GM21447 (cell line): ENCODE measurements around the gene PTPRF.
"Not testable (repeated sequence)": the region's sequence is repeated elsewhere in the genome, so short reads cannot be mapped to it uniquely, and the experiment has no call there.

Experiments used
- ATAC-seq: cut with Tn5 transposase; IDR thresholded peaks from one replicate; pipeline ENCODE4 v1.9.1; 2021; ENCODE audit not compliant: unreplicated experiment

Gene PTPRF

GRCh38 chr1:43530483-43531106 lies at the start of gene PTPRF:
Gene PTPRF, plus strand, starts transcription at chr1:43530883. Its CDS starts 14,193 bp downstream, at chr1:43545076.
- ATAC-seq, result no peak

- ATAC-seq, result no peak
These were observed 49.2 kb upstream of the PTPRF start for GRCh38 chr1:43481491-43481890.

DNA sequence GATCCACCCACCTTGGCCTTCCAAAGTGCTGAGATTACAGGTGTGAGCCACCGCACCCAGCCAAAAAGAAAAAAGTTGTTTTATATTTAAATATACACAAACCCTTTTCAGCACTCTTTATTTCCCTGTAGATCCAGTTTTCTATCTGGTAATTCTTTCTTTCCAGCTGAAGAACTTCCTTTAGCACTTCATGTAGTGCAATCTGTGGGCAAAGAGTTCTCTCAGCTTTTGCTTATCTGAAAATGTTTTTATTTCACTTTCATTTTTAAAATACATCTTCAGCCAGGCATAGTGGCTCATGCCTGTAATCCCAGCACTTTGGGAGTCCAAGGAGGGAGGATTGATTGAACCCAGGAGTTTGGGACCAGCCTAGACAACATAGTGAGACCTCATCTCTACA lies 48.5 kb upstream of the PTPRF start:
- no peak for ATAC-seq

GRCh38 chr1:43484367-43484766 lies 46.3 kb upstream of the PTPRF start:
- no peak for ATAC-seq

DNA sequence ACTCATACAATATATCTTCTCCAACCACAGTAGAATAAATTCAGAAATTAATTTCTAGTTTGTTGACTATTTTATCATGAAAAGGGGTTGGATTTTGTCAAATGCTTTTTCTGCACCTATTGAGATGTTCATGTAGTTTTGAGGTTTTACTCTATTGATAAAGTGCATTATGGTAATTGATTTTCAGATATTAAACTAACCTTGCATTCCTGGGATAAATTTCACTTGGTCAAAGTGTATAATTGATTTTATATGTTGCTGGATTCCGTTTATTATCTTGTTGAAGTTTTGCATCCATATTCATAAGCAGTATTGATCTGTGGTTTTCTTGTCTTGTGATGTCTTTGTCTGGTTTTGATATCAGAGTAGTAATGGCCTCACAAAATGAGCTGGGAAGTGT lies 42.5 kb upstream of the PTPRF start:
- ATAC-seq, result no peak

DNA sequence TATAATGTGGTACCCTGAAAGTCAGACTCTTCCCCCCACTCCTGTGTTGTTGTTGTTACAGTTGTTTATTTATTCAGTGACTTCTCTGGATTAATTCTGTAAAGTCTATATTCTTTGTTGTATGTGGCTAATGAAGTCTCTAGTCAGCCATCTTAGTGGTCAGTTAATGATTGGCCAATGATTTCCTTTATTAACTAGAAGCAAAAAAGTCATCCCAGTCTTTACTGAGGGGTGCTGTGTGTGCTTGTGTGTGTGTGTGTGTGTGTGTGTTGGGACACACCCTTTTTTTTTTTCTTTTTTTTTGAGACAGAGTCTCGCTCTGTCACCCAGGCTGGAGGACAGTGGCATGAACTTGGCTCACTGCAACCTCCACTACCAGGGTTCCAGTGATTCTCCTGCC lies 39.6 kb upstream of the PTPRF start:
- no peak for ATAC-seq

- no peak for ATAC-seq
These were observed 37.9 kb upstream of the PTPRF start for GRCh38 chr1:43492826-43493225.

DNA sequence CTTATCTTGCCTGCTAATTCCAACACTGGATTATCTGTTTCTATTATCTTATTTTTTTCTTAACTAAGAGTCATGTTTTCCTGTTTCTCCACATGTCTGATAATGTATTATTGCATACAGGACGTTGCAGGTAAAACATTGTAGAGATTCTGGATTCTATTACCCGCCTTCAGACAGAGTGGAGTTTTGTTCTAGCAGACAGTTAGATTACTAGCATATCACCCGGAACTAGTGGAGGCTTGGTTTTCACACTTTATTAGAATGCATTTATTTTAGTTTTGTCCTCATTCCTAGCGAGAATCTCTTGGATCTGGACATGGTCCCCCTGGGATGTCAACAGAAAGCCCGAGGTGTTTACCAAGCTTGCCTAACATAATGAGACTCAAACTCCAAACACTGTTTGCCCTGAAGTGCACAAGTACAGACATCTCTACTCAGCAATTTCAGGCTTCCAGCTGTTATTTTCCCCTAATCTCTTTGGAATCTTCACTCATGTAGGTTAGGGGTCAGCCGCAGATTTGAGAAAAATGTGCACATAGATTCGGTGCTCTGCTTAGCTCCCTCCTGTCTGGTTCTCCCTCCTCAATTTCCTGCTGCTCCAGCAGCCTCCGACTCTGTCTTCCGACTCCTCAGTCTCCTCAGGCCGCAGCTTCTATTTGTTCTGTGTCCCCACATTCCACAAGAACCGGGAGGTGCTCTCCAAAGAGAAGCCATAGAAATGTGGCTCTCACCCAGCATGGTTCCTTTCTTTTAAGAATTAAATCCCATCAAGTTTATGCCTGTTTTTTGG lies 36.8 kb upstream of the PTPRF start:
- no peak for ATAC-seq

DNA sequence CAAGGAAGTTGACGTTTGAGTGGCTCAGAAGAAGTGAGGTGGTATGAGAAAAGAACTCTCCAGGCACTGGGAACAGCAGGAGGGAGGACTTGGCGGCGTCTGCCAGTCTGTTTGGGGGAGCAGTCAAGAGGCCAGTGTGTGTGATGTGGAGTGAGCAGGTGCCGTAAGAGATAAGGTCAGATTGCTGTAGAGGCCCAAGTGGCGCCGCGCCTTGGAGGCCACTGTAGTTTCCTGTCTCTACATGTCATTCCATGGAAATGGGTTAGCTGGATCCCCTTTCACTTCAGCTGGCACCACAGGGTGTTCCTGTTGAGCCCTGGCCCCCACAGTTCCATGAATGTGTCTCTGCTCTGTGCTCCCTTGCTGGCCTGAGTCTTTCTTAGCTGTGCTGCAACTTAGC lies 35.5 kb upstream of the PTPRF start:
- no peak for ATAC-seq

DNA sequence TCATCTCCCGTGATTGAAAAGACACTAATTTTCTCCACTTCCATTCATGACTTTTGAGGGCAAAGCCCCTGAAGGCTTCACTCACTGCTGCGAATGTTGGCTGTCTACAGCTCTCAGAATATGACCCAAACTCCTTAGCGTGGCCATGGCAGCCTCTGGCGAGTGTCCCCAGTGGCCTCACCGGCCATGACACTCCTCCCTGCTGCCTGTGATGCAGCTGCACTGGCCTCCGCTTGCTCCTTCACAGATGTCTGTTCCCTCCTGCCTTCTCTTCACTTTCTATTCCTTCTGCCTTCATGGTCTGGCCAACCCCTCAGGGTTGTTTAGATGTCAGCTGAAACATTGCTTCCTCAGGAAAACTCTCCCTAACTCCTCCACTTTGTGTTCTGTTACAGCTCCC lies 30.8 kb upstream of the PTPRF start:
- no peak for ATAC-seq

DNA sequence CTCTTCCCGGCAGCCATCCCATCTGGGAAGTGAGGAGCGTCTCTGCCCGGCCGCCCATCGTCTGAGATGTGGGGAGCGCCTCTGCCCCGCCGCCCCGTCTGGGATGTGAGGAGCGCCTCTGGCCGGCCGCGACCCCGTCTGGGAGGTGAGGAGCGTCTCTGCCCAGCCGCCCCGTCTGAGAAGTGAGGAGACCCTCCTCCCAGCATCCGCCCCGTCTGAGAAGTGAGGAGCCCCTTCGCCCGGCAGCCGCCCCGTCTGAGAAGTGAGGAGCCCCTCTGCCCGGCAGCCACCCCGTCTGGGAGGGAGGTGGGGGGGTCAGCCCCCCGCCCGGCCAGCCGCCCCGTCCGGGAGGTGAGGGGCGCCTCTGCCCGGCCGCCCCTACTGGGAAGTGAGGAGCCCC lies 28.9 kb upstream of the PTPRF start:
- not testable (repeated sequence) for ATAC-seq

DNA sequence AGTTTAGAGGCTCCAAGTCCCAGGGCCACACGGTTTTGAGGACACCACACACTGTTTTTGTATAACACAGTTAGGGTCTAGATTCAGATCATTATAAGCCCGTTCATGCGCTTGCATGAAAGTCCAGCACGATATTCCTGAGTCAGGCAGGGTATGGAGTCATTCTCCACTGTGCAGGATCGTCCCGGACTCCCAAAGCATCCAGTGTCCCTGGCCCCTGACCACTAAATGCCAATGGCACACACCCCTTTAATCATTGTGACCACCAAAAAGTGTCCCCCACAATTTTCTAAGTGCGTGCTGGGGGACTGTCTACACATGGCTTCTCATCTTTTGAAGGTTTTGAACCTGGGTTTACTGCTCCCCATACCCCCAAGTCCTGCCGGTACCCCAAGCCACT lies 27.1 kb upstream of the PTPRF start:
- ATAC-seq, result no peak

GRCh38 chr1:43505077-43505780 lies 25.5 kb upstream of the PTPRF start:
- ATAC-seq, result no peak

DNA sequence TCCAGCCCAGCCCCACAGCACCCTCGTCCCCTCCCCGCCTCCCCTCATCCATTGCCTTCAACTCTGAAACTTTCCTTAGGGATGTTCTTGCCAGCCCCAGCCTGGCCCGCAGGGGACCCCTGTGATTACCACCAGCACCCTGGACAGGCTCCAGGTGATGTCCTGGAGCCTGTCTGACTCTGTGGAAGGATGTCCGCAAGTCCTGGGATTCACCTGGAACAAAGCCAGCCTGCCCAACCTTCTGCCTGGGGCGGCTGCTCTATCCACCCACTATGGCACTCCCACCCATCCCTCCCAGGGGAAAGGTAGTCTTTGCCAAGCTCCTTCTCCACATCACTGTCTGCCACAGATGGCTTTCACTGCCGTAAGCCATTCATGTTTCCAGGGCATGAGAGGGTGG lies 24.4 kb upstream of the PTPRF start:
- ATAC-seq, result no peak

- no peak for ATAC-seq
These were observed 23.1 kb upstream of the PTPRF start for GRCh38 chr1:43507296-43508295.

GRCh38 chr1:43509007-43509739 lies 21.5 kb upstream of the PTPRF start:
- ATAC-seq, result no peak

DNA sequence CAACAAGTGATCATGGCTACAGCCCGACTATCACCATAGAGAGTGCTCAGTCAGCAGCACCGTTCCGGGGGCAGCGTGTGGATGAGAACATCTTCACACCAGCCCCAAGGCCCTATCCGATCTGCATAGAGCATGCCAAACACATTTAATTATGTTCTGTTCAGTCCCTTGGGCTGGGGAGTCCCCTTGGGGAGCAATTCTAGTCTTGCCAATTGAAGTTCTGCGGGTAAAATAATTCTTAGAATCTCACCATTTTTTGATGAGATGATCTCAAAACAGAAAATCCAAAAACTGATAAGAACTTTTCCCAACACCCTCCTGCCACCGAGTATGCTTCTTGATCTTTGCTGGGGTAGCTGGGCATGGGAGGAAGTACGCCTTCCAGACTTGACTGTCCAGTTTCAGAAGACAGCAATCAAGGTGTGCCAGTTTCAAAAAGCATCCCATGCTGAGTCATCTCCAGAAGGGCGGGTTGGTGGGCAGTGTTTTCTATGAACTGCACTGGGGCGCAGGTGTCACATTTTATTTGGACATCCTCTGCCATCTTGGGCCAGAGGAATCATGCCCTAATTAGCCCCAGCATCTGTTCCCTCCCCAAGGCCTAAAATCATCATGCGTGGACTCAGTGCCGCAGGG lies 20.8 kb upstream of the PTPRF start:
- peak; percentile 73 for ATAC-seq

GRCh38 chr1:43510621-43511020 lies 20.1 kb upstream of the PTPRF start:
- ATAC-seq, result no peak

GRCh38 chr1:43511394-43511793 lies 19.3 kb upstream of the PTPRF start:
- ATAC-seq, result no peak

DNA sequence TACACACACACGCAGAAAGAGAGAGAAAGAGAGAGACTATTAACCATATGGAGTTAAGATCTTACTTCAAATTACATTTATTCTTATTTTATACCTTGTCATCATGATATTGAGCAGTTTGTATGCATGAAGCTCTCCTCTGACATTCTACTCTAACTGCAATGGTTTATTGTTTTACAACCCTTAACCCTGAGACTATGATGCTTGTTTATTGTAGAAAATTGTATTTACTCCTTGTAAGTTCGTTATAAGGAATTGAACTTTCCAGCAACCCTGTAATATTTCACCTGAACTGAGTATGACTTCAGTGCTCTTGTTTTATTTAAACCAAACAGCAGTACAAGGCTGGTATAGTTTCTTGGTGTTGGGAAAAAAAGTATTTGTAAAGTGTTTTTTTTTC lies 18.6 kb upstream of the PTPRF start:
- no peak for ATAC-seq
